ENCODE data around the gene ACER1. TPM values are rescaled to one million over a fixed set of nuclear protein-coding genes. Genes with fewer than 3 reads are reported as not detected.

The ACER1 gene
- total and polyA plus RNA-seq, 10 of the 15 experiments (the other 5 are each of a cell fraction or from before 2014, with no cell fraction given) = not detected

DNA sequence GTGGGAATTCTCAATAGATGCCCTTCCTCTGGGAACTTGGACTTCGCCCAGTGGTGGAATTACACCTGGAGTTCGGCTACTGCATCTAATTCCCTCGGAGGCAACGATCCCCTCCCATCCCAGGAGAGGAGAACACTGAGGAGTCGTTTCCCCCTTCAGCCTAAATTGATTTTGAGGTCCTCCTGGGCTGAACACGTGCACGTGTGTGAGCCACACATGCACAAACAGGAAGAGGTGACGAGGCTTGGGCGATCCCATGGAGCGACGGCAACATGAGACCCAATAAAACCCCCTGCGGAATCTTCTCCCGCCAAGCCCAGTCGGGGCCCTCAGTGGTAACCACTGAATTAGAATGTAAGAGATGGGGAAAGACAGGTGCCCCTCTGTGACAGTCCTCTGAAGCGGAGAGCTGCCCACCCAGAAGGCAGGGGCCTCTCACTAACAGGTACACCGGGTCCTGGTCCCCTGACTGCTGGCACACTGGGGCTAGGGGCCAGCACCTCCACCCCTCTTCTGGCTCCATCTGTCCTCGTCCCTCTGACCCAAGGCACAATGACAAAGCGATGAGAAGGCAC is 58.2 kb downstream of the ACER1 start:
- CTCF ChIA-PET = no interaction called here
- DNase-seq (ENCODE audit: low read depth, low spot score) (no peak), FAIRE-seq (no peak), ATAC-seq (no peak)
- H3K4me3 ChIP-seq = no peak overlapping the region
- no peak for TF ChIP-seq BHLHE40 (IDR thresholded peaks at IDR 0.05; ENCODE audit: borderline replicate concordance in 1 of 2, low read depth in 2 of 2, low read length in 1 of 2)
- TF ChIP-seq MEF2A (IDR thresholded peaks at IDR 0.05; ENCODE audit: insufficient read depth, low read depth, low read length) = no peak
- no peak for TF ChIP-seq NR2C1 (IDR thresholded peaks at IDR 0.05)
- TF ChIP-seq RCOR1 (conservative IDR thresholded peaks at IDR 0.05; ENCODE audit: low read depth, low read length) = no peak
- TF ChIP-seq SPI1 (IDR thresholded peaks at IDR 0.05; ENCODE audit: borderline replicate concordance, insufficient read depth, low read depth, low read length) = no peak
- TF ChIP-seq NFXL1 (IDR thresholded peaks at IDR 0.05; ENCODE audit: borderline replicate concordance) = no peak
- TF ChIP-seq RUNX3 (IDR thresholded peaks at IDR 0.05; ENCODE audit: low read length) = no peak
- no peak for TF ChIP-seq ASH2L (IDR thresholded peaks at IDR 0.05; ENCODE audit: borderline replicate concordance, low read depth)
- no peak for TF ChIP-seq POLR2A (IDR thresholded peaks at IDR 0.05; ENCODE audit: low read depth, low read length)
- no peak overlapping the region for H3K4me2 ChIP-seq (ENCODE audit: control insufficient read depth, insufficient read depth)
- no peaks in the 10 kb centered on the region; the same call in 1 of the 2 replicates for H4K20me1 ChIP-seq (ENCODE audit: control insufficient read depth, insufficient read depth)
- peaks cover 0 to 1% of the 10 kb centered on the region in 2 experiments; a peak in 1 of 4 replicates for H3K36me3 ChIP-seq (ENCODE audit: control insufficient read depth in 2 of 2, insufficient read depth in 2 of 2, low read length in 1 of 2)
- in situ Hi-C loops (cut with MboI) (no loop called here), intact Hi-C loops (cut with micrococcal nuclease; ENCODE audit: unreplicated experiment) (no loop called here)
- no peak overlapping the region for H3K9ac ChIP-seq (ENCODE audit: control insufficient read depth, insufficient read depth, low read length)
- no TSS peak for BruUV-seq (replicated peaks)
- no peaks in the 10 kb centered on the region for H3K9me3 ChIP-seq (replicated peaks; ENCODE audit: control insufficient read depth, insufficient read depth, low read length)
- peaks cover 60% of the 10 kb centered on the region for H3K79me2 ChIP-seq (ENCODE audit: control insufficient read depth, insufficient read depth, low read length)
- no peaks in the 10 kb centered on the region for H3K27me3 ChIP-seq (replicated peaks in 1 of 2; ENCODE audit: control insufficient read depth in 2 of 2, insufficient read depth in 2 of 2, low read length in 1 of 2)
- RAD21 ChIA-PET (ENCODE audit: unreplicated experiment) = no interaction called here
- SMC1A ChIA-PET (ENCODE audit: uncharacterized antibody, unreplicated experiment) = no interaction called here
- no peak overlapping the region for H3K27ac ChIP-seq (ENCODE audit: control insufficient read depth, insufficient read depth)
- WGBS (ENCODE audit: insufficient coverage, insufficient replicate concordance, low lambda C conversion rate, missing lambda C conversion rate) = 86% methylated on average over 18 of the region's 18 CpGs
- peaks cover 9% of the 10 kb centered on the region; the same call in 1 of the 2 replicates for H3K4me1 ChIP-seq (ENCODE audit: control insufficient read depth, insufficient read depth, low read length)
- no peak overlapping the region for H2AFZ ChIP-seq (ENCODE audit: control insufficient read depth, low read depth, low read length)
- POLR2A ChIA-PET = no interaction called here
